IMR-90 (cell line): ENCODE data around the gene GBA2. TPM values are rescaled to one million over a fixed set of nuclear protein-coding genes. Genes with fewer than 3 reads are reported as not detected.

ENCODE experiments used
- ATAC-seq: fragments of 200-7000 bp; cut with Tn5 transposase; 2 replicates; pipeline ENCODE4 v1.9.1; 2020; ENCODE audit warnings: low read depth, mild to moderate bottlenecking, moderate library complexity
- BruUV-seq: library from RNA; stranded (reverse); fragments of 400-500 nt; replicated peaks from 2 replicates; lab custom pipeline; 2021; lab: Mats Ljungman, UMichigan
- CTCF ChIA-PET: fragments of 300-600 bp; formaldehyde crosslinking; extraction: SDS; loops from one replicate; lab custom pipeline; 2021; ENCODE audit warnings: antibody characterized with exemption; lab: Yijun Ruan, JAX
- POLR2A ChIA-PET: fragments of 300-600 bp; sonication (Branson Sonifier 250); formaldehyde crosslinking; loops from one replicate; lab custom pipeline; 2022; ENCODE audit warnings: antibody characterized with exemption; ENCODE audit not compliant: unreplicated experiment; lab: Charles Lee
- DNase-seq: peaks from one replicate; pipeline ENCODE4 v3.0.0; 2013
- H2AFZ ChIP-seq: replicated peaks from 2 replicates; pipeline ENCODE3; 2013; ENCODE audit warnings: low read length, mild to moderate bottlenecking; ENCODE audit not compliant: poor library complexity
- H2AK5ac ChIP-seq: 2 replicates; pipeline ENCODE4 v1.6.1; 2013; ENCODE audit warnings: low read depth, low read length, inconsistent platforms
- H2AK9ac ChIP-seq: replicated peaks from 2 replicates; pipeline ENCODE3; 2013; ENCODE audit warnings: mild to moderate bottlenecking, low read depth, low read length, moderate library complexity; ENCODE audit not compliant: poor library complexity
- H2BK120ac ChIP-seq: 2 replicates; pipeline ENCODE4 v1.6.1; 2013; ENCODE audit warnings: low read depth, low read length, inconsistent platforms
- H2BK15ac ChIP-seq: 3 replicates; pipeline ENCODE4 v1.6.1; 2013; ENCODE audit warnings: low read depth, low read length, inconsistent platforms
- H2BK20ac ChIP-seq: 2 replicates; pipeline ENCODE4 v1.6.1; 2013; ENCODE audit warnings: low read depth, mild to moderate bottlenecking, inconsistent platforms, low read length, moderate library complexity
- H2BK5ac ChIP-seq: 2 replicates; pipeline ENCODE4 v1.6.1; 2013; ENCODE audit warnings: mild to moderate bottlenecking, low read depth, low read length, inconsistent platforms; ENCODE audit not compliant: poor library complexity, severe bottlenecking
- H3K14ac ChIP-seq: replicated peaks from 2 replicates; pipeline ENCODE4 v1.6.1; 2013; ENCODE audit warnings: low read depth, low read length, inconsistent platforms
- H3K18ac ChIP-seq: 2 replicates; pipeline ENCODE4 v1.6.1; 2013; ENCODE audit warnings: low read depth, low read length, control low read depth
- H3K23ac ChIP-seq: 2 replicates; pipeline ENCODE4 v1.6.1; 2013; ENCODE audit warnings: low read depth, low read length, inconsistent platforms
- H3K27ac ChIP-seq: 2 replicates; pipeline ENCODE4 v1.5.1; 2013; ENCODE audit warnings: mild to moderate bottlenecking, control low read depth, low read length; ENCODE audit not compliant: insufficient read depth
- H3K27me3 ChIP-seq: 2 replicates; pipeline ENCODE4 v1.6.1; 2013; ENCODE audit warnings: low read length; ENCODE audit not compliant: control insufficient read depth, insufficient read depth
- H3K36me3 ChIP-seq: 2 replicates; pipeline ENCODE4 v1.6.1; 2013; ENCODE audit warnings: low read length, mixed read lengths; ENCODE audit not compliant: control insufficient read depth, insufficient read depth
- H3K4ac ChIP-seq: 2 replicates; pipeline ENCODE4 v1.6.1; 2013; ENCODE audit warnings: low read depth, low read length, inconsistent platforms
- H3K4me1 ChIP-seq: 2 replicates; pipeline ENCODE4 v1.6.1; 2013; ENCODE audit warnings: low read length, mixed read lengths; ENCODE audit not compliant: control insufficient read depth, insufficient read depth
- H3K4me2 ChIP-seq: 2 replicates; pipeline ENCODE4 v1.6.1; 2013; ENCODE audit warnings: low read depth, mild to moderate bottlenecking, control low read depth, low read length, moderate library complexity
- H3K4me3 ChIP-seq: 2 replicates; pipeline ENCODE4 v1.5.1; 2013; ENCODE audit warnings: low read depth, mild to moderate bottlenecking, control low read depth, low read length, moderate library complexity; ENCODE audit not compliant: insufficient read depth
- H3K56ac ChIP-seq: 2 replicates; pipeline ENCODE4 v1.6.1; 2013; ENCODE audit warnings: low read length, inconsistent platforms; ENCODE audit not compliant: insufficient read depth; ENCODE audit errors: extremely low read depth
- H3K79me1 ChIP-seq, 2 experiments: 2 replicates each; pipeline ENCODE4 v1.6.1; 2013; ENCODE audit warnings: low read length in 2 of 2, inconsistent platforms in 1 of 2, low read depth in 1 of 2
- H3K9ac ChIP-seq: 2 replicates; pipeline ENCODE4 v1.6.1; 2013; ENCODE audit warnings: low read depth, low read length, control low read depth
- H3K9me1 ChIP-seq: 2 replicates; pipeline ENCODE4 v1.6.1; 2013; ENCODE audit warnings: low read length, inconsistent platforms; ENCODE audit not compliant: insufficient read depth
- H3K9me3 ChIP-seq: 2 replicates; pipeline ENCODE4 v1.6.1; 2013; ENCODE audit warnings: low read length; ENCODE audit not compliant: control insufficient read depth, insufficient read depth
- H4K20me1 ChIP-seq: 2 replicates; pipeline ENCODE4 v1.6.1; 2013; ENCODE audit warnings: low read length, inconsistent platforms; ENCODE audit not compliant: insufficient read depth
- H4K5ac ChIP-seq: 2 replicates; pipeline ENCODE4 v1.6.1; 2013; ENCODE audit warnings: mild to moderate bottlenecking, low read depth, low read length, control low read depth
- H4K8ac ChIP-seq, 2 experiments: 2 replicates each; pipeline ENCODE4 v1.6.1; 2013; ENCODE audit warnings: low read depth in 2 of 2, low read length in 2 of 2, control low read depth in 1 of 2, inconsistent platforms in 1 of 2
- H4K91ac ChIP-seq: 2 replicates; pipeline ENCODE4 v1.6.1; 2013; ENCODE audit warnings: low read depth, low read length, inconsistent platforms; ENCODE audit not compliant: insufficient read depth
- MAZ ChIP-seq: IDR thresholded peaks from 2 replicates; pipeline ENCODE4 v1.6.1; 2012; ENCODE audit warnings: low read depth, mild to moderate bottlenecking, low read length, improper control_type of control experiment, moderate library complexity, borderline replicate concordance
- NFE2L2 ChIP-seq: fragments of 150-350 bp; IDR thresholded peaks from 2 replicates; pipeline ENCODE4 v1.6.1; 2016; ENCODE audit warnings: low read depth, mild to moderate bottlenecking, low read length
- RFX5 ChIP-seq: IDR thresholded peaks from 2 replicates; pipeline ENCODE4 v1.8.0; 2012; ENCODE audit warnings: low read depth, mild to moderate bottlenecking, low read length, moderate library complexity
- USF2 ChIP-seq: fragments of 150-350 bp; IDR thresholded peaks from 2 replicates; pipeline ENCODE4 v1.6.1; 2017; ENCODE audit warnings: mild to moderate bottlenecking, antibody characterized with exemption, low read length, low read depth
- whole genome bisulfite sequencing, 2 experiments: methylation state at CpG; one replicate each; pipeline versions ENCODE4 v1.1.5 to v1.1.7; 2013; ENCODE audit warnings: missing lambda C conversion rate in 2 of 2; ENCODE audit not compliant: insufficient read length in 1 of 2; ENCODE audit errors: extremely low coverage in 2 of 2; 5-methylcytosine and 5-hydroxymethylcytosine counted together
- dilution Hi-C: fragments of 300-500 bp; cut with HindIII; formaldehyde crosslinking; loops from one replicate; pipeline ENCODE4 v1.14.3; 2018; ENCODE audit warnings: low sequenced_read_pairs; ENCODE audit not compliant: unreplicated experiment
- in situ Hi-C: fragments of 300-500 bp; cut with MboI; formaldehyde crosslinking; loops from 3 replicates; pipeline ENCODE4 v1.14.3; 2019; ENCODE audit warnings: low sequenced_read_pairs, inconsistent platforms, mixed read lengths
- intact Hi-C: fragments of 100-400 bp; cut with micrococcal nuclease; formaldehyde crosslinking; loops from 2 replicates; pipeline ENCODE4 v1.10.0; 2022
- polyA plus RNA-seq, 3 experiments: library from polyadenylated mRNA; depleted of rRNA; stranded (reverse); fragments of >200 nt; gene quantifications; 2 replicates each; pipeline ENCODE4 v1.2.3, GENCODE V29; 2012; ENCODE audit warnings: low replicate concordance in 1 of 3
- total RNA-seq: library from RNA; depleted of rRNA; stranded (reverse); fragments of >200 nt; gene quantifications from 2 replicates; pipeline ENCODE4 v1.2.3, GENCODE V29; 2012

The GBA2 gene
- total and polyA plus RNA-seq, 2 of the 4 experiments (the other 2 are of a cell fraction): 18.1 to 38.2 TPM

GRCh38 chr9:35698231-35698630 lies 50.8 kb downstream of the GBA2 start:
- Histone ChIP-seq H2AFZ (no peak overlapping the region), H3K4me3 (no peak overlapping the region), H3K56ac (no peak overlapping the region), H4K20me1 (peaks cover 22% of the 10 kb centered on the region), H3K27me3 (no peaks in the 10 kb centered on the region), H2BK20ac (no peak overlapping the region), H2AK9ac (no peak overlapping the region), H3K18ac (no peak overlapping the region), H4K91ac (no peak overlapping the region), H4K5ac (no peak overlapping the region), H3K14ac (no peak overlapping the region), H3K9me3 (no peaks in the 10 kb centered on the region), H3K9me1 (peaks cover 10% of the 10 kb centered on the region), H3K27ac (no peak overlapping the region), H3K4me2 (no peak overlapping the region), H2BK120ac (no peak overlapping the region), H2BK15ac (no peak overlapping the region), H2AK5ac (no peak overlapping the region), H4K8ac (no peak overlapping the region), H3K36me3 (peaks cover 69% of the 10 kb centered on the region), H2BK5ac (no peak overlapping the region), H3K4me1 (peaks cover 5% of the 10 kb centered on the region; the same call in 1 of the 2 replicates), H3K23ac (no peak overlapping the region), H3K79me1 (peaks cover 21 to 53% of the 10 kb centered on the region in 2 experiments), H3K9ac (no peak overlapping the region), H3K4ac (no peak overlapping the region)
- no peak for TF ChIP-seq MAZ
- no peak for TF ChIP-seq RFX5
- TF ChIP-seq USF2: no peak
- TF ChIP-seq NFE2L2: no peak
- dilution Hi-C loops (no loop called here), in situ Hi-C loops (no loop called here), intact Hi-C loops (no loop called here)
- ATAC-seq: no peak
- WGBS, 2 experiments: 100% methylated on average over 4 of the region's 5 CpGs; no CpG with 5 or more reads in 1 of the 2 experiments
- ChIA-PET CTCF (no interaction called here), POLR2A (no interaction called here)
- DNase-seq: no peak
- BruUV-seq: no TSS peak
